IMR-90 (cell line): ENCODE results near the gene GRK5. TPM values are rescaled to one million over a fixed set of nuclear protein-coding genes. Genes with fewer than 3 reads are reported as not detected.

Source experiments
- ATAC-seq: fragments of 200-7000 bp; cut with Tn5 transposase; 2 replicates; pipeline ENCODE4 v1.9.1; 2020; ENCODE audit warnings: low read depth, mild to moderate bottlenecking, moderate library complexity
- BruUV-seq: library from RNA; stranded (reverse); fragments of 400-500 nt; replicated peaks from 2 replicates; lab custom pipeline; 2021; lab: Mats Ljungman, UMichigan
- CTCF ChIA-PET: fragments of 300-600 bp; formaldehyde crosslinking; extraction: SDS; loops from one replicate; lab custom pipeline; 2021; ENCODE audit warnings: antibody characterized with exemption; lab: Yijun Ruan, JAX
- POLR2A ChIA-PET: fragments of 300-600 bp; sonication (Branson Sonifier 250); formaldehyde crosslinking; loops from one replicate; lab custom pipeline; 2022; ENCODE audit warnings: antibody characterized with exemption; ENCODE audit not compliant: unreplicated experiment; lab: Charles Lee
- DNase-seq: peaks from one replicate; pipeline ENCODE4 v3.0.0; 2013
- H2AFZ ChIP-seq: replicated peaks from 2 replicates; pipeline ENCODE3; 2013; ENCODE audit warnings: low read length, mild to moderate bottlenecking; ENCODE audit not compliant: poor library complexity
- H2AK5ac ChIP-seq: 2 replicates; pipeline ENCODE4 v1.6.1; 2013; ENCODE audit warnings: low read depth, low read length, inconsistent platforms
- H2AK9ac ChIP-seq: replicated peaks from 2 replicates; pipeline ENCODE3; 2013; ENCODE audit warnings: mild to moderate bottlenecking, low read depth, low read length, moderate library complexity; ENCODE audit not compliant: poor library complexity
- H2BK120ac ChIP-seq: 2 replicates; pipeline ENCODE4 v1.6.1; 2013; ENCODE audit warnings: low read depth, low read length, inconsistent platforms
- H2BK15ac ChIP-seq: 3 replicates; pipeline ENCODE4 v1.6.1; 2013; ENCODE audit warnings: low read depth, low read length, inconsistent platforms
- H2BK20ac ChIP-seq: 2 replicates; pipeline ENCODE4 v1.6.1; 2013; ENCODE audit warnings: low read depth, mild to moderate bottlenecking, inconsistent platforms, low read length, moderate library complexity
- H2BK5ac ChIP-seq: 2 replicates; pipeline ENCODE4 v1.6.1; 2013; ENCODE audit warnings: mild to moderate bottlenecking, low read depth, low read length, inconsistent platforms; ENCODE audit not compliant: poor library complexity, severe bottlenecking
- H3K14ac ChIP-seq: replicated peaks from 2 replicates; pipeline ENCODE4 v1.6.1; 2013; ENCODE audit warnings: low read depth, low read length, inconsistent platforms
- H3K18ac ChIP-seq: 2 replicates; pipeline ENCODE4 v1.6.1; 2013; ENCODE audit warnings: low read depth, low read length, control low read depth
- H3K23ac ChIP-seq: 2 replicates; pipeline ENCODE4 v1.6.1; 2013; ENCODE audit warnings: low read depth, low read length, inconsistent platforms
- H3K27ac ChIP-seq: 2 replicates; pipeline ENCODE4 v1.5.1; 2013; ENCODE audit warnings: mild to moderate bottlenecking, control low read depth, low read length; ENCODE audit not compliant: insufficient read depth
- H3K27me3 ChIP-seq: 2 replicates; pipeline ENCODE4 v1.6.1; 2013; ENCODE audit warnings: low read length; ENCODE audit not compliant: control insufficient read depth, insufficient read depth
- H3K36me3 ChIP-seq: 2 replicates; pipeline ENCODE4 v1.6.1; 2013; ENCODE audit warnings: low read length, mixed read lengths; ENCODE audit not compliant: control insufficient read depth, insufficient read depth
- H3K4ac ChIP-seq: 2 replicates; pipeline ENCODE4 v1.6.1; 2013; ENCODE audit warnings: low read depth, low read length, inconsistent platforms
- H3K4me1 ChIP-seq: 2 replicates; pipeline ENCODE4 v1.6.1; 2013; ENCODE audit warnings: low read length, mixed read lengths; ENCODE audit not compliant: control insufficient read depth, insufficient read depth
- H3K4me2 ChIP-seq: 2 replicates; pipeline ENCODE4 v1.6.1; 2013; ENCODE audit warnings: low read depth, mild to moderate bottlenecking, control low read depth, low read length, moderate library complexity
- H3K4me3 ChIP-seq: 2 replicates; pipeline ENCODE4 v1.5.1; 2013; ENCODE audit warnings: low read depth, mild to moderate bottlenecking, control low read depth, low read length, moderate library complexity; ENCODE audit not compliant: insufficient read depth
- H3K56ac ChIP-seq: 2 replicates; pipeline ENCODE4 v1.6.1; 2013; ENCODE audit warnings: low read length, inconsistent platforms; ENCODE audit not compliant: insufficient read depth; ENCODE audit errors: extremely low read depth
- H3K79me1 ChIP-seq, 2 experiments: 2 replicates each; pipeline ENCODE4 v1.6.1; 2013; ENCODE audit warnings: low read length in 2 of 2, inconsistent platforms in 1 of 2, low read depth in 1 of 2
- H3K9ac ChIP-seq: 2 replicates; pipeline ENCODE4 v1.6.1; 2013; ENCODE audit warnings: low read depth, low read length, control low read depth
- H3K9me1 ChIP-seq: 2 replicates; pipeline ENCODE4 v1.6.1; 2013; ENCODE audit warnings: low read length, inconsistent platforms; ENCODE audit not compliant: insufficient read depth
- H3K9me3 ChIP-seq: 2 replicates; pipeline ENCODE4 v1.6.1; 2013; ENCODE audit warnings: low read length; ENCODE audit not compliant: control insufficient read depth, insufficient read depth
- H4K20me1 ChIP-seq: 2 replicates; pipeline ENCODE4 v1.6.1; 2013; ENCODE audit warnings: low read length, inconsistent platforms; ENCODE audit not compliant: insufficient read depth
- H4K5ac ChIP-seq: 2 replicates; pipeline ENCODE4 v1.6.1; 2013; ENCODE audit warnings: mild to moderate bottlenecking, low read depth, low read length, control low read depth
- H4K8ac ChIP-seq, 2 experiments: 2 replicates each; pipeline ENCODE4 v1.6.1; 2013; ENCODE audit warnings: low read depth in 2 of 2, low read length in 2 of 2, control low read depth in 1 of 2, inconsistent platforms in 1 of 2
- H4K91ac ChIP-seq: 2 replicates; pipeline ENCODE4 v1.6.1; 2013; ENCODE audit warnings: low read depth, low read length, inconsistent platforms; ENCODE audit not compliant: insufficient read depth
- BHLHE40 ChIP-seq: fragments of 150-350 bp; IDR thresholded peaks from 2 replicates; pipeline ENCODE4 v1.6.1; 2016; ENCODE audit warnings: mild to moderate bottlenecking, low read depth, low read length
- CTCF ChIP-seq: conservative IDR thresholded peaks from 2 replicates; pipeline ENCODE4 v1.5.1; 2012; ENCODE audit warnings: mild to moderate bottlenecking, low read depth, low read length, improper control_type of control experiment
- FOS ChIP-seq: fragments of 150-350 bp; IDR thresholded peaks from 2 replicates; pipeline ENCODE4 v1.6.1; 2016; ENCODE audit warnings: low read depth, low read length
- MAFK ChIP-seq: IDR thresholded peaks from 2 replicates; pipeline ENCODE4 v1.6.1; 2012; ENCODE audit warnings: low read depth, low read length, improper control_type of control experiment
- MAZ ChIP-seq: IDR thresholded peaks from 2 replicates; pipeline ENCODE4 v1.6.1; 2012; ENCODE audit warnings: low read depth, mild to moderate bottlenecking, low read length, improper control_type of control experiment, moderate library complexity, borderline replicate concordance
- MXI1 ChIP-seq: IDR thresholded peaks from 2 replicates; pipeline ENCODE4 v1.6.1; 2012; ENCODE audit warnings: low read depth, mild to moderate bottlenecking, low read length, moderate library complexity, borderline replicate concordance
- NFE2L2 ChIP-seq: fragments of 150-350 bp; IDR thresholded peaks from 2 replicates; pipeline ENCODE4 v1.6.1; 2016; ENCODE audit warnings: low read depth, mild to moderate bottlenecking, low read length
- POLR2A ChIP-seq: IDR thresholded peaks from 2 replicates; pipeline ENCODE4 v1.6.1; 2012; ENCODE audit warnings: mild to moderate bottlenecking, low read depth, low read length
- RAD21 ChIP-seq: IDR thresholded peaks from 2 replicates; pipeline ENCODE4 v1.6.1; 2012; ENCODE audit warnings: low read length, improper control_type of control experiment
- RCOR1 ChIP-seq: IDR thresholded peaks from 2 replicates; pipeline ENCODE4 v1.6.1; 2012; ENCODE audit warnings: mild to moderate bottlenecking, low read length, improper control_type of control experiment; ENCODE audit not compliant: insufficient replicate concordance
- RFX5 ChIP-seq: IDR thresholded peaks from 2 replicates; pipeline ENCODE4 v1.8.0; 2012; ENCODE audit warnings: low read depth, mild to moderate bottlenecking, low read length, moderate library complexity
- WGBS, 2 experiments: methylation state at CpG; one replicate each; pipeline versions ENCODE4 v1.1.5 to v1.1.7; 2013; ENCODE audit warnings: missing lambda C conversion rate in 2 of 2; ENCODE audit not compliant: insufficient read length in 1 of 2; ENCODE audit errors: extremely low coverage in 2 of 2; 5-methylcytosine and 5-hydroxymethylcytosine counted together
- dilution Hi-C: fragments of 300-500 bp; cut with HindIII; formaldehyde crosslinking; loops from one replicate; pipeline ENCODE4 v1.14.3; 2018; ENCODE audit warnings: low sequenced_read_pairs; ENCODE audit not compliant: unreplicated experiment
- in situ Hi-C: fragments of 300-500 bp; cut with MboI; formaldehyde crosslinking; loops from 3 replicates; pipeline ENCODE4 v1.14.3; 2019; ENCODE audit warnings: low sequenced_read_pairs, inconsistent platforms, mixed read lengths
- intact Hi-C: fragments of 100-400 bp; cut with micrococcal nuclease; formaldehyde crosslinking; loops from 2 replicates; pipeline ENCODE4 v1.10.0; 2022
- polyA plus RNA-seq, 3 experiments: library from polyadenylated mRNA; depleted of rRNA; stranded (reverse); fragments of >200 nt; gene quantifications; 2 replicates each; pipeline ENCODE4 v1.2.3, GENCODE V29; 2012; ENCODE audit warnings: low replicate concordance in 1 of 3
- total RNA-seq: library from RNA; depleted of rRNA; stranded (reverse); fragments of >200 nt; gene quantifications from 2 replicates; pipeline ENCODE4 v1.2.3, GENCODE V29; 2012
- TF ChIP-seq, protein P1 (sequence below): fragments of 150-350 bp; IDR thresholded peaks from 2 replicates; pipeline ENCODE4 v1.6.1; 2016; ENCODE audit warnings: low read depth, mild to moderate bottlenecking, low read length, moderate library complexity, borderline replicate concordance

Gene GRK5
- total and polyA plus RNA-seq, 2 of the 4 experiments (the other 2 are of a cell fraction), result 12.9 to 16.3 TPM

DNA sequence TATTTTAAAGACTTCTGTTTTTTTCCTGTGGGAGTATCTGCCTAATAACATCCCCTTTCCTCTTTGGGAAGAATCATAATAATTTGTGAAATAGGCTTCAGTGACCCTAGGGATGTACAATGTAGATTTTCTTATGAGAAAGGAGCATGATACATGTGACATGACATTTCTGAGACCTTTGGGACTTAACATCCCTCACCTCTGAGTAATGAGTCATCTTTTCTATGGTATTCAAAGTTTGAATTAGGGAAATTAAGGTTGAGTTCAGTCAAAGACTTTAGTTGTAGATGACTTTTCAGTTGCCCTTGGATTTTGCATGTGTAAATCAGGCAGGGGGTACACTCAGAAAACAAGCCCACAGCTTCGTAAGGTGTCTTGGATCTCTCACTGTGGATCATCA is 14.3 kb downstream of the GRK5 start:
- peak overlapping the region; percentile 42 for H3K4me2 ChIP-seq
- CTCF ChIA-PET, result interaction anchor here (1.9 kb wide), 1 partner anchor 26 kb away, joined by 5 read pairs; no protein-coding TSS in a partner anchor

More for the DNA sequence above, 14.3 kb downstream of the GRK5 start:
- BruUV-seq, result no TSS peak
- POLR2A ChIA-PET, result interaction anchor here (1.6 kb wide), 1 partner anchor 9 kb away, joined by 5 read pairs; no protein-coding TSS in a partner anchor
- H3K18ac ChIP-seq, result peak overlapping the region; percentile 98
- TF ChIP-seq BHLHE40, result no peak
- TF ChIP-seq MAFK, result no peak
- no peak for TF ChIP-seq CTCF
- no peak for TF ChIP-seq RCOR1
- TF ChIP-seq MAZ, result no peak
- TF ChIP-seq RAD21, result no peak
- TF ChIP-seq POLR2A, result no peak
- TF ChIP-seq RFX5, result no peak
- no peak; the same call in 1 of the 2 replicates for TF ChIP-seq FOS
- TF ChIP-seq NFE2L2, result no peak
- TF ChIP-seq MXI1, result no peak
- TF ChIP-seq, protein P1, sequence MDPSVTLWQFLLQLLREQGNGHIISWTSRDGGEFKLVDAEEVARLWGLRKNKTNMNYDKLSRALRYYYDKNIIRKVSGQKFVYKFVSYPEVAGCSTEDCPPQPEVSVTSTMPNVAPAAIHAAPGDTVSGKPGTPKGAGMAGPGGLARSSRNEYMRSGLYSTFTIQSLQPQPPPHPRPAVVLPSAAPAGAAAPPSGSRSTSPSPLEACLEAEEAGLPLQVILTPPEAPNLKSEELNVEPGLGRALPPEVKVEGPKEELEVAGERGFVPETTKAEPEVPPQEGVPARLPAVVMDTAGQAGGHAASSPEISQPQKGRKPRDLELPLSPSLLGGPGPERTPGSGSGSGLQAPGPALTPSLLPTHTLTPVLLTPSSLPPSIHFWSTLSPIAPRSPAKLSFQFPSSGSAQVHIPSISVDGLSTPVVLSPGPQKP, result no peak
- peak overlapping the region; percentile 94 for H2BK20ac ChIP-seq
- peaks cover 45% of the 10 kb centered on the region for H3K9me1 ChIP-seq
- DNase-seq (no peak), ATAC-seq (peak; percentile 2)
- H2AK9ac ChIP-seq, result no peak overlapping the region
- WGBS, 2 experiments, result no CpG with 5 or more reads among the region's 1 CpG
- H3K27me3 ChIP-seq, result no peaks in the 10 kb centered on the region
- H3K23ac ChIP-seq, result peak overlapping the region; percentile 89
- peak overlapping the region; percentile 22; the same call in 1 of the 2 replicates for H3K56ac ChIP-seq
- peaks cover 48% of the 10 kb centered on the region for H3K4me1 ChIP-seq
- H2BK120ac ChIP-seq, result peak overlapping the region; percentile 83
- H3K9ac ChIP-seq, result peak overlapping the region; percentile 68
- peak overlapping the region; percentile 87 for H3K4ac ChIP-seq
- no peak overlapping the region for H2AFZ ChIP-seq
- peak overlapping the region; percentile 93 for H4K91ac ChIP-seq
- peaks cover 64% of the 10 kb centered on the region for H4K20me1 ChIP-seq
- peak overlapping the region; percentile 96 for H4K5ac ChIP-seq
- H3K9me3 ChIP-seq, result no peaks in the 10 kb centered on the region
- H2BK5ac ChIP-seq, result peak overlapping the region; percentile 84
- no peak overlapping the region for H3K4me3 ChIP-seq
- in situ Hi-C loops (no loop called here), intact Hi-C loops (loop anchor here (2.0 kb wide), 1 partner anchor 13 kb away; no protein-coding TSS in a partner anchor), dilution Hi-C loops (no loop called here)
- H3K36me3 ChIP-seq, result peaks cover 5% of the 10 kb centered on the region; the same call in 1 of the 2 replicates
- H4K8ac ChIP-seq, result peak overlapping the region; percentile 72 to 76
- H2AK5ac ChIP-seq, result peak overlapping the region; percentile 69
- H2BK15ac ChIP-seq, result peak overlapping the region; percentile 83; the same call in 2 of the 3 replicates
- peak overlapping the region; percentile 71 for H3K14ac ChIP-seq
- H3K27ac ChIP-seq, result peak overlapping the region; percentile 93
- H3K79me1 ChIP-seq, result peaks cover 52 to 86% of the 10 kb centered on the region in 2 experiments
